ENCODE measurements around the gene BPHL. TPM values are rescaled to one million over a fixed set of nuclear protein-coding genes. Genes with fewer than 3 reads are reported as not detected.

The BPHL gene
- 10 to 100 TPM; 13.4 to 31.7 TPM for total RNA-seq

DNA sequence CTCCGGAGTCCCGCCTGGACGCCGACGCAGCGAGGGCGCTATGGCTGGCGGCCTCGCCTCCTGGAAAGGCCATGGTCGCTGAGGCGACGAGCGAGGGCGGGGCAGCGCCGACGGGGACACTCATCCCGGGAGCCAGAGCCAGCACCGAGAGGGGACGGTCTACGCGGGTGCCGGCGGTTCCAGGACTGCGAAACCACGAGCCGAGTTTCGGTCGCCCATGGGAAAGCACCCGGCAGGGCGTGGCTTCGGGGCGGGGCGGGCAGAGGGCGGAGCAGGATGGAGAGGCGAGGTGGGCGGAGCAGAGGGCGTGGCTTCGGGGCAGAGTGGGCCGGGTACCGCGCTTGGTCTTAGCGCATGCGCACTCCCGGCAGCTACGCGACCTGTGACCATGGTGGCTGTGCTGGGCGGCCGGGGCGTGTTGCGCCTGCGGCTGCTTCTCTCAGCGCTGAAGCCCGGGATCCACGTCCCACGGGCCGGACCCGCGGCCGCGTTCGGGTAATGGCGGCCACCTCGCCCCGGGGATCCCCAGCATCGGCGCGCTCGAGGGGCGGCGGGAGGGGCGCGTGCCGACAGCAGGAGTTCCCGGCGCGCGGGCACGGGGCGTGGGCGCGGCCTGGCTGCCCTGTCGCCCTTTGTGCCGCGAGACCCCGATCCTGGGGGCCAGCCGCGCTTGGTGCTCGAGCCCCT lies at the start of gene BPHL:
Gene BPHL (plus strand): TSS at position 359 of the 687 bp plus-strand sequence. CDS start 30 bp downstream, at position 389.
- Histone ChIP-seq H3K9ac (ENCODE audit: low read depth in 2 of 2, low read length in 2 of 2) (peak within 1 kb of the TSS; percentile 83 to 87), H3K4me3 (peak within 1 kb of the TSS; percentile 85), H3K9me3 (no peaks in the 10 kb centered on the region), H3K4me1 (no peaks in the 10 kb centered on the region), H3K36me3 (peaks cover 1% of the 10 kb centered on the region), H3K27ac (peak within 1 kb of the TSS; percentile 96), H3K27me3 (no peaks in the 10 kb centered on the region)
- DNase-seq, result peak; percentile 99
- TF ChIP-seq, protein P1, sequence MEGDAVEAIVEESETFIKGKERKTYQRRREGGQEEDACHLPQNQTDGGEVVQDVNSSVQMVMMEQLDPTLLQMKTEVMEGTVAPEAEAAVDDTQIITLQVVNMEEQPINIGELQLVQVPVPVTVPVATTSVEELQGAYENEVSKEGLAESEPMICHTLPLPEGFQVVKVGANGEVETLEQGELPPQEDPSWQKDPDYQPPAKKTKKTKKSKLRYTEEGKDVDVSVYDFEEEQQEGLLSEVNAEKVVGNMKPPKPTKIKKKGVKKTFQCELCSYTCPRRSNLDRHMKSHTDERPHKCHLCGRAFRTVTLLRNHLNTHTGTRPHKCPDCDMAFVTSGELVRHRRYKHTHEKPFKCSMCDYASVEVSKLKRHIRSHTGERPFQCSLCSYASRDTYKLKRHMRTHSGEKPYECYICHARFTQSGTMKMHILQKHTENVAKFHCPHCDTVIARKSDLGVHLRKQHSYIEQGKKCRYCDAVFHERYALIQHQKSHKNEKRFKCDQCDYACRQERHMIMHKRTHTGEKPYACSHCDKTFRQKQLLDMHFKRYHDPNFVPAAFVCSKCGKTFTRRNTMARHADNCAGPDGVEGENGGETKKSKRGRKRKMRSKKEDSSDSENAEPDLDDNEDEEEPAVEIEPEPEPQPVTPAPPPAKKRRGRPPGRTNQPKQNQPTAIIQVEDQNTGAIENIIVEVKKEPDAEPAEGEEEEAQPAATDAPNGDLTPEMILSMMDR (IDR thresholded peaks at IDR 0.05), result no peak
- intact Hi-C loops (cut with DNase I), result no loop called here

DNA sequence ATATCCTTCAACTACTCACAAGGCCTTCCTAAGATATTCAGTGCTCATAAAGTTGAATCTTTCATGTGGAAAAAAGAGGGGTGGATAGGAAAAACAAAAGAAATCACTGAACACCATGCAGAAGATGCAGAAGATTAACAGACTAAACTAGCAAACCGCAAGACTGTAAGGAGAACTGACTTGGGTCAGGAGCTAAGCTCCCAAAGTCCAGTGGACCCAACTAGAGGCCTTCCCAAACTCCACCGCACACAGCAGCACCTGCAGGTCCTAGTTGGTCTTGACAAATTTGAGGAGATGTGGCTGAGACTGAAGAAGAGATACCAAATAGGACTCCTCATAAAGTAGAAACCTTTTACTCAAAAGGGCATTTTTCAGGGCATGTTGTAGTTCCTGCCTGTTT lies 46.9 kb upstream of the BPHL start:
- DNase-seq, result no peak
- H3K9me3 ChIP-seq, result no peaks in the 10 kb centered on the region
- H3K4me3 ChIP-seq, result no peak overlapping the region
- no peak overlapping the region for H3K9ac ChIP-seq (ENCODE audit: low read depth in 2 of 2, low read length in 2 of 2)
- TF ChIP-seq, protein P1 (IDR thresholded peaks at IDR 0.05), result no peak
- H3K27ac ChIP-seq, result no peak overlapping the region
- no peaks in the 10 kb centered on the region for H3K36me3 ChIP-seq
- peaks cover 10% of the 10 kb centered on the region for H3K4me1 ChIP-seq
- intact Hi-C loops (cut with DNase I), result no loop called here
- no peaks in the 10 kb centered on the region for H3K27me3 ChIP-seq

DNA sequence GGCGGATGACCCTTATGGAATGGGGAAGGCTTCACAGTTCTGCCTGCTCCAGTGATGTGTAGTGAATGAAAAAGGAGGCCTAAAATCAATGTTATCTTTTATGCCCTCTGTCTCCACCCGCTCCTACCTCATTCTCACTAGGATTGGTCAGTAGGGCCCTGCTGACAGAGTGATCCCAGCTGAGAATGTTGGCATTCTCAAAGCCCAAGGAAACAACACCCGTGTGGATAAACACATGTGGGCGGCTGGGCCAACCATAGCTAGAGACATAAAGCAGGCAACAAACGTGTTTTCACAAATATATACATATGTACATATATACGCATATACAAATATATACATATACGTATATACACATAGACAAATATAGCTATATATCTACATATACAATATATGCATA lies 45.7 kb upstream of the BPHL start:
- Histone ChIP-seq H3K4me3 (no peak overlapping the region), H3K9ac (ENCODE audit: low read depth in 2 of 2, low read length in 2 of 2) (no peak overlapping the region), H3K9me3 (no peaks in the 10 kb centered on the region), H3K27me3 (no peaks in the 10 kb centered on the region), H3K27ac (no peak overlapping the region), H3K4me1 (peaks cover 6% of the 10 kb centered on the region), H3K36me3 (peaks cover 1% of the 10 kb centered on the region)
- intact Hi-C loops (cut with DNase I), result no loop called here
- no peak for DNase-seq
- TF ChIP-seq, protein P1 (IDR thresholded peaks at IDR 0.05), result no peak

DNA sequence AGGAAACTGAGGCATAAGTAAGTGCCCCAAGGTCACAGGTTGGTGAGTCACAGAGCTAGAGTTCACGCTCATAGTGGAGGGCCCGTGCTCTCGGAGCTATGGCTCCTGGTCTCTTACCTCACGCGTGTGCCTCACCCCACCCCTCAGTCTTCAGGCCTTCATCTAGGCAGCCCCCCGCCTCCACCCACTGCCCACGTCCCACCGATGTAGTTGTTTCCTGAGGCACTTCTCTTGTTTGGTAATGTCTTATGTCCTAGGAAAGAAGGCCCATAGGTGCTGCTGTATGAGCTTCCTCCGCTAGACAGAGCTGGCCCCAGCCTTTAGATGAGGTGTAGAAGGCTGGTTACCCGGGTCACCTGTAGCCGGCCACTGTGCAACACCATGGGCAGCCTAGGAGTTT lies 45.1 kb upstream of the BPHL start:
- no peak overlapping the region for H3K4me3 ChIP-seq
- no peaks in the 10 kb centered on the region for H3K27me3 ChIP-seq
- peaks cover 6% of the 10 kb centered on the region for H3K4me1 ChIP-seq
- TF ChIP-seq, protein P1 (IDR thresholded peaks at IDR 0.05), result no peak
- H3K36me3 ChIP-seq, result peaks cover 6% of the 10 kb centered on the region
- H3K27ac ChIP-seq, result no peak overlapping the region
- DNase-seq, result no peak
- no peak overlapping the region for H3K9ac ChIP-seq (ENCODE audit: low read depth in 2 of 2, low read length in 2 of 2)
- no peaks in the 10 kb centered on the region for H3K9me3 ChIP-seq
- intact Hi-C loops (cut with DNase I), result no loop called here

DNA sequence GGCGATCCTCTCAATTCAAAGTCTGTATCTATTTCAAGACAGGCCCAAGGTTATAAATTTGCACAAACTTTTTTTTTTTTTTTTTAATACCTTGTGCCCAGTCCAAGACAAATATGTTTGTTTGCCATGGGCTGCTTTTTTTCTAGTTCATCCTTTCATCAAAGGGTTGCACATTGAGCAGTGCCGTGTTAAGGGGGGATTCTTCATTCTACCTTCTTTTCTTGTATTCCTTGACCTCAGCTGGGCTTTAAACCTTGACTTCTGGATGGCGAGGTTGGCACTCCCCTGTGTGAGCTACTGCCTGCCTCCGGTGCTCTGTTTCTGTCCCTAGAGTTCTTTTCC lies 42.8 kb upstream of the BPHL start:
- H3K9me3 ChIP-seq, result no peaks in the 10 kb centered on the region
- H3K9ac ChIP-seq (ENCODE audit: low read depth in 2 of 2, low read length in 2 of 2), result no peak overlapping the region
- H3K4me1 ChIP-seq, result no peaks in the 10 kb centered on the region
- no peak overlapping the region for H3K4me3 ChIP-seq
- H3K27me3 ChIP-seq, result no peaks in the 10 kb centered on the region
- peaks cover 10% of the 10 kb centered on the region for H3K36me3 ChIP-seq
- intact Hi-C loops (cut with DNase I), result no loop called here
- no peak for DNase-seq
- no peak overlapping the region for H3K27ac ChIP-seq
- TF ChIP-seq, protein P1 (IDR thresholded peaks at IDR 0.05), result no peak

All from colonic mucosa (tissue), 4 donors.